Osteocyte (in vitro differentiated cells): ENCODE measurements around the gene SOD3. TPM values are rescaled to one million over a fixed set of nuclear protein-coding genes. Genes with fewer than 3 reads are reported as not detected.

Experiments
- DNase-seq: peaks from one replicate; pipeline ENCODE4 v3.0.0; 2021; ENCODE audit warnings: mixed read lengths; ENCODE audit not compliant: unreplicated experiment; ENCODE audit errors: extremely low spot score
- H3K27ac Mint-ChIP-seq: one replicate; pipeline ENCODE4 v1.8.0; 2021; ENCODE audit warnings: mild to moderate bottlenecking, mixed read lengths; ENCODE audit not compliant: unreplicated experiment
- H3K27me3 Mint-ChIP-seq: one replicate; pipeline ENCODE4 v1.8.0; 2021; ENCODE audit warnings: mixed read lengths; ENCODE audit not compliant: unreplicated experiment
- H3K36me3 Mint-ChIP-seq: one replicate; pipeline ENCODE4 v1.8.0; 2021; ENCODE audit warnings: mixed read lengths; ENCODE audit not compliant: unreplicated experiment
- H3K4me1 Mint-ChIP-seq: one replicate; pipeline ENCODE4 v1.8.0; 2021; ENCODE audit warnings: mixed read lengths; ENCODE audit not compliant: unreplicated experiment
- H3K4me3 Mint-ChIP-seq: one replicate; pipeline ENCODE4 v1.8.0; 2021; ENCODE audit warnings: mild to moderate bottlenecking, moderate library complexity, mixed read lengths; ENCODE audit not compliant: unreplicated experiment
- H3K9me3 Mint-ChIP-seq: one replicate; pipeline ENCODE4 v1.8.0; 2021; ENCODE audit warnings: mixed read lengths; ENCODE audit not compliant: unreplicated experiment
- CTCF ChIP-seq: fragments of 200-600 bp; sonication (generic); IDR thresholded peaks from 2 replicates; pipeline ENCODE4 v1.5.0; 2021; ENCODE audit warnings: antibody characterized with exemption, mild to moderate bottlenecking, moderate library complexity
- total RNA-seq: library from RNA; stranded (reverse); gene quantifications from 2 replicates; pipeline ENCODE4 v1.2.1, GENCODE V29; 2021

Gene SOD3
- total RNA-seq, 1 donor from 2014 or later = 3.4 TPM

GRCh38 chr4:24840826-24841543, 45.6 kb downstream of the SOD3 start:
- no peak for TF ChIP-seq CTCF
- no peaks in the 10 kb centered on the region for H3K27me3 Mint-ChIP-seq
- no peak overlapping the region for H3K4me3 Mint-ChIP-seq
- peaks cover 15% of the 10 kb centered on the region for H3K36me3 Mint-ChIP-seq
- peaks cover 16% of the 10 kb centered on the region for H3K4me1 Mint-ChIP-seq
- no peak for DNase-seq
- no peaks in the 10 kb centered on the region for H3K9me3 Mint-ChIP-seq
- no peak overlapping the region for H3K27ac Mint-ChIP-seq

GRCh38 chr4:24842356-24842755, 47.0 kb downstream of the SOD3 start:
- Mint-ChIP-seq H3K27ac (no peak overlapping the region), H3K4me1 (peaks cover 5% of the 10 kb centered on the region), H3K4me3 (no peak overlapping the region), H3K27me3 (no peaks in the 10 kb centered on the region), H3K9me3 (no peaks in the 10 kb centered on the region), H3K36me3 (peaks cover 15% of the 10 kb centered on the region)
- DNase-seq = no peak
- no peak for TF ChIP-seq CTCF

GRCh38 chr4:24843096-24843495, 47.7 kb downstream of the SOD3 start:
- H3K27me3 Mint-ChIP-seq = no peaks in the 10 kb centered on the region
- no peak for TF ChIP-seq CTCF
- peaks cover 10% of the 10 kb centered on the region for H3K36me3 Mint-ChIP-seq
- DNase-seq = no peak
- no peaks in the 10 kb centered on the region for H3K4me1 Mint-ChIP-seq
- no peak overlapping the region for H3K4me3 Mint-ChIP-seq
- H3K27ac Mint-ChIP-seq = no peak overlapping the region
- no peaks in the 10 kb centered on the region for H3K9me3 Mint-ChIP-seq

- Mint-ChIP-seq H3K27ac (no peak overlapping the region), H3K27me3 (no peaks in the 10 kb centered on the region), H3K36me3 (peaks cover 9% of the 10 kb centered on the region), H3K9me3 (no peaks in the 10 kb centered on the region), H3K4me3 (no peak overlapping the region), H3K4me1 (peaks cover 4% of the 10 kb centered on the region)
- no peak for DNase-seq
- TF ChIP-seq CTCF = no peak
These were observed 49.8 kb downstream of the SOD3 start for GRCh38 chr4:24845132-24845531.

GRCh38 chr4:24845902-24846301, 50.5 kb downstream of the SOD3 start:
- Mint-ChIP-seq H3K36me3 (peaks cover 5% of the 10 kb centered on the region), H3K27me3 (no peaks in the 10 kb centered on the region), H3K4me3 (no peak overlapping the region), H3K9me3 (no peaks in the 10 kb centered on the region), H3K4me1 (peaks cover 11% of the 10 kb centered on the region), H3K27ac (no peak overlapping the region)
- TF ChIP-seq CTCF = no peak
- no peak for DNase-seq
